Ectodermal cell (in vitro differentiated cells): ENCODE data around the gene NELFA.

Experiments
- H3K27ac ChIP-seq: 2 replicates; pipeline ENCODE4 v1.7.0; 2013; ENCODE audit warnings: mild to moderate bottlenecking, low read depth, low read length; ENCODE audit not compliant: insufficient read depth, poor library complexity, severe bottlenecking
- H3K27me3 ChIP-seq: 2 replicates; pipeline ENCODE4 v1.7.0; 2013; ENCODE audit warnings: mild to moderate bottlenecking, low read length; ENCODE audit not compliant: insufficient read depth, control insufficient read depth, poor library complexity, severe bottlenecking
- H3K36me3 ChIP-seq: one replicate; pipeline ENCODE4 v1.7.0; 2013; ENCODE audit warnings: low read length; ENCODE audit not compliant: control insufficient read depth, insufficient read depth
- H3K4me1 ChIP-seq: one replicate; pipeline ENCODE4 v1.7.0; 2013; ENCODE audit warnings: low read length; ENCODE audit not compliant: control insufficient read depth, insufficient read depth
- H3K4me3 ChIP-seq: 2 replicates; pipeline ENCODE4 v1.7.0; 2013; ENCODE audit warnings: low read depth, low read length, control low read depth; ENCODE audit not compliant: insufficient read depth
- H3K9me3 ChIP-seq: 2 replicates; pipeline ENCODE4 v1.7.0; 2013; ENCODE audit warnings: mild to moderate bottlenecking, low read length, moderate library complexity; ENCODE audit not compliant: control insufficient read depth
- WGBS, 2 experiments: methylation state at CpG; one replicate each; pipeline ENCODE4 v1.1.7; 2013; ENCODE audit warnings: missing lambda C conversion rate in 2 of 2; 5-methylcytosine and 5-hydroxymethylcytosine counted together

Gene NELFA

DNA sequence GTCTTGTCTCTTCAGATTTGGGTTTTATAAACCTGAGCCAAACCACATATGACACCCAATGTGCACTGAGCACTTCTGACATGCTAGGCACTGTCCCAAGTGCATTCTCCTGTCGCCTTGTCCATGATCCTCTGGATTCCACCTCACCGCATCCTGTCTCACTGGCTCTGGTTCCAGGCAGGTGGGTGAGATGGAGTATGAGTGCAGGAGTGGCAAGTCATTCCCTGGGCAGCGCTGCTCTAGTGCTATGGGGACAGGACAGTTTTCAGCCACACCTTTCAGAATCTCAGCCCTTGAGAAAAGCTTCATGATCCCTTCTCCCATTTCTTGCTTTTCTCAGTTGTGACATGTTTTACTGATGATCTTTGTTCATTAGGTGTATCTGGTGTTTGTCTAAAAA, 71.2 kb downstream of the NELFA start:
- Histone ChIP-seq H3K4me1 (no peaks in the 10 kb centered on the region), H3K36me3 (peaks cover 31% of the 10 kb centered on the region), H3K4me3 (no peak overlapping the region), H3K27ac (no peak overlapping the region), H3K27me3 (no peaks in the 10 kb centered on the region), H3K9me3 (no peaks in the 10 kb centered on the region)
- WGBS, 2 experiments: 96 to 100% methylated on average over 3 of the region's 3 CpGs

DNA sequence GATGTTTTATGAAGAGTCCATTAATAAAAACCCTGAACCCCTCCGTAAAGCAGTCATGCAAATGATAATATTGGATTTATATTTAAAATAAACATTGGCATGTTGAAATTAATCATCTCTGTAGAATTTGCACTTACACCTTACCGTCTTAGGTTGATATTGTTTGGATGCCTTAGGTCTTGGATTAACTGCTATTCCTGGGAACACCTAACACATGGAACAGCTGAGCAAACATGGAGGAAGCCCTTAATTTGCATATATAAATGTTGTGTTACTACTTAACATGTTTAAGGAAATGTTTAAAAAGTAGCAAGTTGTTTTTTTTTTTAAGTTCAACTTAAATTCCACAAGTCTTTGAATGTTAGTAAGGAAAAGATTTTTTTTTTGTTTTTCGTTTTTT, 75.1 kb downstream of the NELFA start:
- H3K4me1 ChIP-seq: no peaks in the 10 kb centered on the region
- peaks cover 25% of the 10 kb centered on the region for H3K36me3 ChIP-seq
- H3K27ac ChIP-seq: no peak overlapping the region
- H3K27me3 ChIP-seq: no peaks in the 10 kb centered on the region
- WGBS, 2 experiments: 90 to 99% methylated on average over 2 to 3 of the region's 3 CpGs
- no peaks in the 10 kb centered on the region for H3K9me3 ChIP-seq
- no peak overlapping the region for H3K4me3 ChIP-seq

DNA sequence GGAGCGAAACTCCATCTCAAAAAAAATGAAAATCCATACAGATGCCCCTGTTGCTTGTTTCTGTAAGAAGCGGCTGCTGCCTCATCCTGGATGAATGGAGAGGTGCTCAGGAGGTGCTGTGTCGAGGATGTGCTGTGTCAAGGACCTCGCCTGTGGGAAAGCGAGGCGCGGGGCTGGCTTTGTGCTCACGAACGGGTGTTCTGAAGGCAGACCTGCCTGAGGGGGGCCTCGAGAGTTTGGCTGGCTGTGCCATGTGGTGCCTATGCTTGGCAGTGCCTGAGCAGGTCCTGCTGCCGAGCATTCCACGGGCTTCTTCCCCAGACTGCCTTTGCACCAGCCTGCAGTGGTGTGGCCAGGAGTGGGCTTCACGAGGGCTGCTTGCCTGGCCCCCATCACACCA, 76.0 kb downstream of the NELFA start:
- no peaks in the 10 kb centered on the region for H3K27me3 ChIP-seq
- H3K36me3 ChIP-seq: peaks cover 28% of the 10 kb centered on the region
- H3K4me1 ChIP-seq: no peaks in the 10 kb centered on the region
- H3K4me3 ChIP-seq: no peak overlapping the region
- H3K27ac ChIP-seq: no peak overlapping the region
- no peaks in the 10 kb centered on the region for H3K9me3 ChIP-seq
- 95 to 97% methylated on average over 13 of the region's 13 CpGs for WGBS, 2 experiments
